IPS-15b (cell line): ENCODE results near the gene NUP98.
"Not testable (repeated sequence)": the region's sequence is repeated elsewhere in the genome, so short reads cannot be mapped to it uniquely, and the experiment has no call there.

ENCODE experiments used
- H3K27me3 ChIP-seq: one replicate; pipeline ENCODE4 v1.6.1; 2013; ENCODE audit warnings: low read length; ENCODE audit not compliant: control insufficient read depth, insufficient read depth
- H3K36me3 ChIP-seq: one replicate; pipeline ENCODE4 v1.6.1; 2013; ENCODE audit warnings: low read length; ENCODE audit not compliant: control insufficient read depth, insufficient read depth
- H3K4me1 ChIP-seq: one replicate; pipeline ENCODE4 v1.6.1; 2013; ENCODE audit warnings: mild to moderate bottlenecking, low read length; ENCODE audit not compliant: control insufficient read depth, insufficient read depth
- H3K4me3 ChIP-seq: one replicate; pipeline ENCODE4 v1.5.1; 2013; ENCODE audit warnings: low read depth, low read length
- H3K9ac ChIP-seq: one replicate; pipeline ENCODE4 v1.6.1; 2013; ENCODE audit warnings: low read depth, mild to moderate bottlenecking, low read length
- H3K9me3 ChIP-seq: one replicate; pipeline ENCODE4 v1.6.1; 2013; ENCODE audit warnings: mild to moderate bottlenecking, low read length; ENCODE audit not compliant: control insufficient read depth, insufficient read depth

Gene NUP98

GRCh38 chr11:3807909-3808860, 10.8 kb upstream of the NUP98 start, which contains the start of gene PGAP2:
TSS of gene PGAP2 (plus strand) at chr11:3808560. CDS start at chr11:3811260, 2,700 bp downstream.
- Histone ChIP-seq H3K9ac (peak within 1 kb of the TSS; percentile 63), H3K9me3 (no peaks in the 10 kb centered on the region), H3K4me3 (peak within 1 kb of the TSS; percentile 90), H3K4me1 (no peaks in the 10 kb centered on the region), H3K27me3 (no peaks in the 10 kb centered on the region), H3K36me3 (peaks cover 2% of the 10 kb centered on the region)

GRCh38 chr11:3803726-3804495, 6.6 kb upstream of the NUP98 start:
- H3K36me3 ChIP-seq = no peaks in the 10 kb centered on the region
- H3K27me3 ChIP-seq = no peaks in the 10 kb centered on the region
- no peaks in the 10 kb centered on the region for H3K4me1 ChIP-seq
- H3K4me3 ChIP-seq = no peak overlapping the region
- no peaks in the 10 kb centered on the region for H3K9me3 ChIP-seq
- H3K9ac ChIP-seq = no peak overlapping the region

- Histone ChIP-seq H3K4me1 (no peaks in the 10 kb centered on the region), H3K36me3 (no peaks in the 10 kb centered on the region), H3K4me3 (no peak overlapping the region), H3K9me3 (no peaks in the 10 kb centered on the region), H3K27me3 (no peaks in the 10 kb centered on the region), H3K9ac (no peak overlapping the region)
Measured at GRCh38 chr11:3802011-3802790, 4.8 kb upstream of the NUP98 start.

- H3K9ac ChIP-seq = no peak overlapping the region
- H3K9me3 ChIP-seq = no peaks in the 10 kb centered on the region
- H3K4me1 ChIP-seq = peaks cover 5% of the 10 kb centered on the region
- H3K36me3 ChIP-seq = no peaks in the 10 kb centered on the region
- no peaks in the 10 kb centered on the region for H3K27me3 ChIP-seq
- H3K4me3 ChIP-seq = no peak overlapping the region
Measured at GRCh38 chr11:3799873-3800272, 2.5 kb upstream of the NUP98 start.

GRCh38 chr11:3799143-3799542, 1.8 kb upstream of the NUP98 start:
- H3K4me3 ChIP-seq = no peak overlapping the region
- no peak overlapping the region for H3K9ac ChIP-seq
- no peaks in the 10 kb centered on the region for H3K9me3 ChIP-seq
- H3K36me3 ChIP-seq = no peaks in the 10 kb centered on the region
- peaks cover 5% of the 10 kb centered on the region for H3K4me1 ChIP-seq
- no peaks in the 10 kb centered on the region for H3K27me3 ChIP-seq

- Histone ChIP-seq H3K36me3 (no peaks in the 10 kb centered on the region), H3K27me3 (no peaks in the 10 kb centered on the region), H3K9me3 (no peaks in the 10 kb centered on the region), H3K4me3 (peak overlapping the region; percentile 99), H3K9ac (peak overlapping the region; percentile 81), H3K4me1 (peaks cover 5% of the 10 kb centered on the region)
Measured at GRCh38 chr11:3796801-3797328, 489 bp downstream of the NUP98 start.

- Histone ChIP-seq H3K9ac (peak overlapping the region; percentile 81), H3K4me1 (peaks cover 5% of the 10 kb centered on the region), H3K9me3 (no peaks in the 10 kb centered on the region), H3K4me3 (peak overlapping the region; percentile 99), H3K36me3 (no peaks in the 10 kb centered on the region), H3K27me3 (no peaks in the 10 kb centered on the region)
Measured at GRCh38 chr11:3796346-3796745, 1.0 kb downstream of the NUP98 start.

GRCh38 chr11:3796002-3796311, 1.4 kb downstream of the NUP98 start:
- Histone ChIP-seq H3K9ac (peak overlapping the region; percentile 81), H3K4me1 (peaks cover 5% of the 10 kb centered on the region), H3K4me3 (peak overlapping the region; percentile 99), H3K9me3 (no peaks in the 10 kb centered on the region), H3K36me3 (no peaks in the 10 kb centered on the region), H3K27me3 (no peaks in the 10 kb centered on the region)

GRCh38 chr11:3795131-3796001, 2.0 kb downstream of the NUP98 start:
- H3K9ac ChIP-seq = no peak overlapping the region

GRCh38 chr11:3794387-3794786, 3.0 kb downstream of the NUP98 start:
- not testable (repeated sequence) for H3K4me1 ChIP-seq, H3K4me3 ChIP-seq, H3K9ac ChIP-seq, H3K36me3 ChIP-seq, H3K27me3 ChIP-seq, H3K9me3 ChIP-seq

More at GRCh38 chr11:3795131-3796001, 2.0 kb downstream of the NUP98 start:
- peaks cover 5% of the 10 kb centered on the region for H3K4me1 ChIP-seq
- no peaks in the 10 kb centered on the region for H3K9me3 ChIP-seq
- H3K27me3 ChIP-seq = no peaks in the 10 kb centered on the region
- H3K4me3 ChIP-seq = peak overlapping the region; percentile 99
- H3K36me3 ChIP-seq = no peaks in the 10 kb centered on the region
